HG03280 (cell line): ENCODE measurements around the gene FBXW11.
"Not testable (repeated sequence)": the region's sequence is repeated elsewhere in the genome, so short reads cannot be mapped to it uniquely, and the experiment has no call there.

Source experiments
- ATAC-seq: cut with Tn5 transposase; IDR thresholded peaks from one replicate; pipeline ENCODE4 v1.9.1; 2021; ENCODE audit warnings: mild to moderate bottlenecking, moderate library complexity; ENCODE audit not compliant: unreplicated experiment

The FBXW11 gene

DNA sequence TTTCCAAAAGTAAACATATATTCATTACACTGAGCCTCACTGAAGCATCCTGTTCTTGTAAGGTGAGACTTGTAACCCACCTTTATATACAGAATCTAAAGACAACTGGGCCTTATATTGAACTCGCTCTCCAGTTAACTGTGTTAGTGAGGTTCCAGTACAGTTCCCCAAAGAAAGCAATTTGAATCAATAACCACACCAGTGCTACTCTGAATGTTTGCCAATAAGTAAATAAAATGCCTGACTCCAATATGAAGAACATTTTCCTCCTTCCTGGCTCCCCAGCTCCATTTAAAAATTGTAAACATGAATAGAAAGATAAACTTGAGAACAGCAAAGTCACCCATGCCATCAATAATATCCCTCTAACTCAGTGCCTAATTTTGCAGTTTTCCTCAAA is 50.1 kb downstream of the FBXW11 start:
- ATAC-seq: no peak

DNA sequence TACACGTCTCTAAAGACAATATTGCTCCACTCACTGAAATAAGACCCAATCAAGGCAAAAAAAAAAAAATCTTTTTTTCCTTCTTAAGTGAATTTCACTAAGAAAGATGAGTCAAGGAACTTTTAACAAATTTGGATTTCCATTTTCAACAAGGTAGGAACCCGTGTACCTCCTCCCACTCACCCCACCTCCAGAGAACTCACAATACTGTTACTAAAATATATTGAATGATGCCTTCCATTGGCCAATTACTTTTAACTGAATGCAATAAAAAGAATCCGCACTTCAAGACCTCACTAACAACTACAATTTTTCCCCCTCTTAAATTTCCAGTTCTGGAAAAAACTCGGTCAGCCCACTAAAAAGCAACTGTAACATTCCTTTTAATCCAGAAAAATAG is 50.7 kb downstream of the FBXW11 start:
- no peak for ATAC-seq

DNA sequence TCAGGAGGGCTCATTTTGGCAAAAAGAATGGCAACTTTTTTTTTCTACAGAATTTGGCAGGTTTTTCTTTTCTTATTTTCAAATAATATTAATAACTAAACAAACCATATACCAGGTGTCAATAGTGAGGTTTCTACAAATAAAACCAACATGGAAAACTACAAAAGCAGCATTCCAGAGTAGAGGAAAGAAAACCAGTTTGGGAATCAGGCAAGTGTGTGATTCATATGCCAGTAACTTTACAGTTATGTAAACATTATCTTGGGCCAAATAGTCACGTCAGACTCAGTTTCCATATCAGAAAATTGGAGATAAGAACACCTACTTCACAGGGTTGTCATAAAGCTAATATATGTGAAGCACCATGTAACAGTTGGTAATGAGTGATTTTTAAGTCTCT is 51.7 kb downstream of the FBXW11 start:
- no peak for ATAC-seq

DNA sequence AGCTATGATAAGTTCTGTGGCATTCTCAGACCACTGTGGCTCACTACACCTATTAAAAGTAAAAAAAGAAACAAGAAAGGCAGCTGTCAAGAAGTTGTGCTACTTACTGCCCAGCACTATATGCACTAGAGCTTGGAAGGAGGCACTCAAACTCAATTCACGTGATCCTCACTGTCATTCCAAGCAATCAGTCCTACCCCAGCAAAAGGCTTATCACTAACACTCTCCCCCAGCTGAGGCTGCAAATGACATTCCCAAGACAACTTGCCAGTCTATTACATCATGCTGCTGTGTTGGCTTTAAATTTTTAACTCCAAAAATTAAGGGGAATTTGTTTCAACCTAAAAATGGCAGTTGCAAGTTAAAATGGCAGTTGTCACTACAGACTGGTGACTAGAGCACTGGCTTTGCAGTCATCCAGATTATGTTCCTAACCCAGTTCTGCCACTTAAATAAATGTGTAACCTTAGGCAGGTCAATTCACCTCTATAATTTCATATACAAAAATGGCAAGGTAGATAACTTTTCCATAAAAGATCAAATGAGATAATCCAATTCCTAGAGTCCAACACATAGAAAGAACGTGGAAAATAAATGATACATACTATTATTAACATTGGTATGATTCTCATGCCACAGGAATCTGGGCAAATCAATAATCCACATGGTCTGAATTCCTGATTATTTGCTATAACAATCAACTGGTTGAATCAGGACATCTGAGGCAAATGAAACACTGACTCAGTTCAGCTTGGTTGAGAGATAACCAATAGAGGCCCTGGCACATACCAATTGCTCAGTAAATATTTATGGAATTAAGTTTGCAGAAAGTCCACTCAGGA is 52.4 kb downstream of the FBXW11 start:
- no peak for ATAC-seq

DNA sequence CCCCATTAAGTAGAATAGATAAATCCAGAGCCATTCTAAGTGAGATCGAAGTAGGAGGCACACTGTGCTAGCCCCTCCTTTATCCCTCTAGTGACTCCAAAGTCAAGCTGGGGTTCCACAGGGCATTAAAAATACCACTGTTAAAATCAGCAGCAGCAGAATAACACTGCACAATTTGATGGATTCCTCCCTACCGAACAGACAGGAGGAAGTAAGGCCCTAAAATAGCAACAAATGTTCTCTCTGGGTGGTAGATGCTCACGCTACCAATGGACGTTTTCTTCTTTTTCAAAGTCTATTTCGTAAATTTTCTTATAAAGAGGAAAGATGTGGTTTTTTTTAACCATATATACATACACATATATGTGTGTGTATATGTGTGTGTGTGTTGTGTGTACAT is 54.4 kb downstream of the FBXW11 start:
- no peak for ATAC-seq

DNA sequence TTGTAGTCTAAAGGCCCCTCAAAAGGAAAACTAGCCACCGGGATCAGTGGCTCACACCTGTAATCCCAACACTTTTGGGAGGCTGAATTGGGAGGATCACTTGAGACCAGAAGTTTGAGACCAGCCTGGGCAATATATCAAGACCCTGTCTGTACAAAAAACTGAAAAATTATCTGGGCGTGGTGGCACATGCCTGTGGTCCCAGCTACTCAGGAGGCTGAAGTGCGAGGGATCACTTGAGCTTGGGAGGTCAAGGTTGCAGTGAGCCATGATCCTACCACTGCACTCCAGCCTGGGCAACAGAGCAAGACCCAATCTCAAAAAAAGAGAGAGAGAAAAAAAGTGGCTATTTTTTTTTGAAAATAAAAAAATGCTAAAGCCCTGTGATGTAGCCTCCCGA is 55.2 kb downstream of the FBXW11 start:
- no peak for ATAC-seq

DNA sequence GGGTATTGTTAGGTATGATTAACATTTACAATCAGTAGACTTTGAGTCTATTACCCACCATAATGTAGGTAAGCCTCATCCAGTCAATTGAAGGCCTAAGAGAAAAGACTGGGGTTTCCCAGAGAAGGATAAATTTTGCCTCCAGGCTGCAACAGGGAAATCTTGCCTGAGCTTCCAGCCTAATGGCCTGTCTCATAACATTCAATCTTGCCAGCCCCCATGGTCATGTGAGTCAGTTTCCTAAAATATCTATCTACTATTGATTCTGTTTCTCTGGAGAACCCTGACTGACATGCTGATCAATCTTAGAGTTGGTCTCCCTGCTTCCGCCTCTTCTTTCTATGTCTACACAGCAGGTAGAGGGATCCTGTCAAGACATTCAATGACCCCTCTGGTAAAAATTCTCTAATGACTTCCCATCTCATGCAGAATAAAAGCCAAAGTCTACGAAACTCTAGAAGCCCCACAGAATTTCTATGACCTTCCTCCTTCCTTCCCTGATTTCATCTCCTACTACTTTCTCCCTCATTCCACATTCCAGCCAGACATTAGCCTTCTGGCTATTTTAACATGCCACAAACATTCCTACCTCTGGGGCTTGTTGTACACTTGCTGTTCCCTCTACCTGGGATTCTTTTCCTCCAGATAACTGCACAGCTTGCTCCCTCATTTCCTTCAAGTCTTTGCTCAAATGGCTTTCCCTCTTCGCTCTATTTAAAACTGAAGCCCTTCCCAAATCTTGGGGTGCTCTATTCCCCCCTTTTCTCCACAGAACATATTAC is 60.2 kb downstream of the FBXW11 start:
- ATAC-seq: no peak

DNA sequence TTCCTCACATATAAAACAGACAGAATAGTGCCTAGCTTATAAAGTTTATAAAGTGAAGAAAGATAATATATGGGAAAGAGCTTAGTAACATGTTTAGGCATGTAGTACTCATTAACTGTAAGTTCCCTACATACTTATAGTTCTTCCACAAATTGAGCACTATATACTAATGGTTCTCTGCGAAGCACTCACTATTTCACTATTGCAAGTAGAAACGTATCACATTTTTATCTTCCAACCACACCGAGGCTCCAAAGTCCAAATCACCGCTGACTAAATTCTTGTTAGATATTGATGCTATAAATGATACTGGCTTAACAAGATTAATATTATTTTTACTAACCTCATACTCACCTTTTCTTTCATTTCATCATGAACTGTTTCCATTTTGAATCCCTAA is 61.0 kb downstream of the FBXW11 start:
- no peak for ATAC-seq

DNA sequence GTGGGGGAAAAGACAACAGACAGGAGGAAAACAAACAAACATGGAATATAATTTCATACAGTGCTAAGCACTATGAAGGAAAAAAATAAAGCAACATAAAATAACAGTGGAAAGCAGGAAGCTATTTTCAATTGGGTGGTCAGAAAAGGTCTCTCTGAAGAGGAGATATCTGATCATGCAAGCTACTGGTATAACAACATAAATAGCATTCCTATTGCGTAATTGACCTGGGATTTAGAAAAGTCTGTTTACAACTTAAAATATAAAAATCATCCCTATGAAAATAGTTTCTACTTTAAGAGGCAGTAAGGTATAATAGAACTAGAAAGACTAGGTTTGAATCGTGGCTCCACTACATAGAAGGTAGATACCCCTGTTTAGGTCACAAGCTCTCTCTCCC is 61.4 kb downstream of the FBXW11 start:
- ATAC-seq: no peak

DNA sequence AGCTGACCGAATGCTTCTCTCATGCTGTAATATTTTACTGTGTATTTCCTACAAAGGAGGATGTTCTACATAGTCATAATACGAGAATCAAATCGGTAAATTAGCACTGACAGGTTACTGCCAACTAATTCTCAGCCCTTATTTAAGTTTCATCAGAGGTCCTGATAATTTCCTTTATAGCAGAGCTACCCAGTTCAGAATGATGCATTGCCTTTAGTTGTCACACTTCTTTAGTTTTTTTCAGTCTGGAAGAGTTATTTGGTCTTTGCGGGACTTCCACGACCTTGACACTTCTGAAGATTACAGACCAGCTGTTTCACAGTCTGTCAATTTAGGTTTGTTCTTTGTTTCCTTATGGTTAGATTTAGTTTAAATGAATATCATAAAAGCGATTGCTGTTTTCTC is 64.3 kb downstream of the FBXW11 start:
- not testable (repeated sequence) for ATAC-seq

DNA sequence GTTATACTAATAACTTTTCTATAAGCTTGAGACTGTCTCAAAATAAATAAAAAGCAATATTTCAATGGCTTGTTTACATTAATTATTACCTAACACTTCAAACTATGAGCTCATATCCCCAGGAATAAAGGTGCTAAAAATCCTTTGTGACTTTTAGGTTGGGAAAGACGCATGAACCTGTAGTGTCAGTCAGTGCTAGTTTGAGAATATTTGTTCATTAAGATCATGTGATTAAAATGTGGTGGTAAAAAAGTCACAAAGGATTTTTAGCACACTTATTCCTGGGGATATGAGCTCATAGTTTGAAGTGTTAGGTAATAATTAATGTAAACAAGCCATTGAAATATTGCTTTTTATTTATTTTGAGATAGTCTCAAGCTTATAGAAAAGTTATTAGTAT is 64.8 kb downstream of the FBXW11 start:
- ATAC-seq: not testable (repeated sequence)

DNA sequence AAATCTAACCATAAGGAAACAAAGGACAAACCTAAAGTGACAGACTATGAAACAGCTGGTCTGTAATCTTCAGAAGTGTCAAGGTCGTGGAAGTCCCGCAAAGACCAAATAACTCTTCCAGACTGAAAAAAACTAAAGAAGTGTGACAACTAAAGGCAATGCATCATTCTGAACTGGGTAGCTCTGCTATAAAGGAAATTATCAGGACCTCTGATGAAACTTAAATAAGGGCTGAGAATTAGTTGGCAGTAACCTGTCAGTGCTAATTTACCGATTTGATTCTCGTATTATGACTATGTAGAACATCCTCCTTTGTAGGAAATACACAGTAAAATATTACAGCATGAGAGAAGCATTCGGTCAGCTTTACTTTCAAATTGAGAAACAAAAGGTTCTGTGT is 65.2 kb downstream of the FBXW11 start:
- not testable (repeated sequence) for ATAC-seq

DNA sequence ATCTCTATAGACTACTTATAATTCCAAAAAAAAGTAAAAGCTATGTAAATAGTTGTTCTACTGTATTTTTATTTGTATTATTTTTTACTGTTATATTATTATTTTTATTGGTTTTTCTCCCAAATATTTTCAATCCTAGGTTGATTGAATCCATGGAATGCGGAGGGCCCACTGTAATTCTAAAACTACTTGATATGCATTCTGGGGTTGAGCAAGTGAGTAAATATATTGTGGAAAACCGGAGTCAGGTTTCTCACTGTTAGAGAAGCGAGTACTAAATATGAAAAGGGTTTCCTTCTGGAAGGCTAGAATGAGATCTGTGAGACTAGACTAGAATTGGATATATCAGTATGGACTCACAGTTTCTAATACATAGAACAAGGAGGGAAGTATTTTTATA is 66.5 kb downstream of the FBXW11 start:
- ATAC-seq: no peak

DNA sequence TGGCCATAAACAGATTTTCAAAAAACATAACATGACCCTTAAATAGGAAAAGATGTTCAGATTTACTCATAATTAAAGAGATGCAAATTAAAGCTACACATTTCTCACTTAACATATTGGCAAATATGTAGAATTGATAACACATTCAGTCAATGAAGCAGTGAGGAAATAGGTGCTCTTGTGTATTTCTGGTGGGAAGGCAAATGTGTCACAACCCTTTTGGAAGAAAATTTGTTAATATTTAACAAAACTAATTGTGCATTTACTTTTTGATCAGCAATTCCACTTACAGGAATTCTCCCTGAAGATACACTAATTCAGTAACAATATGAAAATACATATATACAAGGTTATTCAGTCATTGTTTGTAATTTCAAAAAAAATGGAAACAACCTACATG is 68.1 kb downstream of the FBXW11 start:
- no peak for ATAC-seq

DNA sequence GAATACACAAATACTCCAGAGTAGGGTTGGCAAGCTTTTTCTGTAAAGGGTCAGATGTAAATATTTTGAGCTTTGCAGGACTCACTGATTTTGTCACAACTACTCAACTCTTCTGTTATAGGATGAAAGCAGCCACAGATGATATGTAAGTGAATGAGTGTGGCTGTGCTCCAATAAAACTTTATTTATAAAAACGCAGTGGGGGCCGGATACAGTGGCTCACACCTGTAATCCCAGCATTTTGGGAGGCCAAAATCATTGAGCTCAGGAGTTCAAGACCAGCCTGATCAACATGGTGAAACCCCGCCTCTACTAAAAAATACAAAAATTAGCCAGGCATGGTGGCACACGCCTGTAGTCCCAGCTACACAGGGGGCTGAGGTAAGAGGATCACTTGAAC is 69.1 kb downstream of the FBXW11 start:
- ATAC-seq: no peak

DNA sequence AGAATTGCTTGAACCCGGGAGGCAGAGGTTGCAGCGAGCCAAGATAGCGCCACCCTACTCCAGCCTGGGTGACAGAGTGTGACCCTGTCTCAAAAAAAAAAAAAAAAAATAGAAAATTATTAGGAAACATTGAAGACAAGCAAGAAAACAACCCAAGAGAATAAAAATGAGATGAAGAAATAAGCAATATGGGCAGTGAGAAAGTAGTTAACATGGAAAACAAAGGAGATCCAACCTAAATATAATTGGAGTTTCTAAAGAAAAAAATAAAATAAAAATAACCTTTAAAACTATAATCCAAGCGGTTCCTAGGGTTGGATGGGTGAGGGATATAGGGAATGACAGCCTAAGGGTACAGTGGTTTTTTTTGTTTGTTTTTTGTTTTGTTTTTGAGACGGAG is 71.9 kb downstream of the FBXW11 start:
- ATAC-seq: no peak

DNA sequence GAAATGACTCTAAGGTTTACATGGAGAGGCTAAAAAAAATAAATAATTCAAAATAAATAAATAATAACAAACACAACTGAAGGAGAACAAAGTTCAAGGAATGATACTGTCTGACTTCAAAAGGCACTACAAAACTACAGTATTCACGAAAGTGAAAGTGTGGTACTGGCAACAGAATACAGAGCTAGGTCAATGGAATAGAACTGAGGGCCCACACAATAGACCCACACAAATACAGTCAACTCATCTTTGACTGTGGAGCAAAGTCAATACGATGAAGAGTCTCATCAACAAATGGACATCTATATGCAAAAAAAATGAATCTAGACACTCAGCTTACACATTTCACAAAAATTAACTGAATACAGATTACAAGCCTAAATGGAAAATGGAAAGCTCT is 75.3 kb downstream of the FBXW11 start:
- ATAC-seq: no peak

DNA sequence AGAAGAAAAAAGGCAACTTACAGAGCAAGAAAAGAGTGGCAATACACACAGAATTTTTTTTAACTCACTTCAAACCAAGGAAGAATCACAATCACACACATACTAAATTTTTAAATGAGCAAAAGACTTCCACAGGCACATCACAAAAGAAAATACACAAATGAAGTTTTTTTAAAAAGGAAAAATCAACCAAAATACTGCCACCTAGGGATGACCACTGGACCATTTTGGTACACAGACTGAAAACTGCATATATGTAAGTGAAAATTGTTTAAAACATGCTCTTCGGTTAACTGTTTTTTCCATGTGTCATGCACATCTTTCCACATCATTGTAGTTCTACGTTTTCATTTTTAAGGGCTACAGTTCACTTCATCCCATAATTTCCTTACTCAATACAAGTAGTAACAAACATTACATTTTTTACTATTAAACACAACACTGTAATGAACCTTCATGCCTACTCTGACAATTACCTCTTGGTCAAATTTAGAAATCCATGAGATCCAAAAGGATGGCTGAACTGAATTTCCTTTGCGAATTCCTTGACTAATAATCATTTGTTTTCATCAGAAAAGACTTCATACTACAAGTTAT is 79.0 kb downstream of the FBXW11 start:
- no peak for ATAC-seq

DNA sequence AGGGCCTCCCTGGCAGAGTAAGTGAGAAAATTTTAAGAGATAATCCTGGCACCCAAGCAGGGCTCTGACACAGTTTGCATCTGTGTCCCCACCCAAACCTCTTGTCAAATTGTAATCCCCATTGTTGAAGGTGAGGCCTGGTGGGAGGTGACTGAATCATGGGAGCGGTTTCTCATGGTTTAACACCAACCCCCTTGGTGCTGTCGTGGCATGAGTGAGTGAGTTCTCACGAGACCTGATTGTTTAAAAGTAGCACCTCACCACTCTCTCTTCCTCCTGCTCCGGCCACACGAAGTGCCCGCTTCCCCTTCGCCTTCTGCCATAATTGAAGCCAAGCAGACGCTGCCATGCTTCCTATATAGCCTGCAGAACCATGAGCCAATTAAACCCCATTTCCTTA is 80.1 kb downstream of the FBXW11 start:
- peak; percentile 54 for ATAC-seq

DNA sequence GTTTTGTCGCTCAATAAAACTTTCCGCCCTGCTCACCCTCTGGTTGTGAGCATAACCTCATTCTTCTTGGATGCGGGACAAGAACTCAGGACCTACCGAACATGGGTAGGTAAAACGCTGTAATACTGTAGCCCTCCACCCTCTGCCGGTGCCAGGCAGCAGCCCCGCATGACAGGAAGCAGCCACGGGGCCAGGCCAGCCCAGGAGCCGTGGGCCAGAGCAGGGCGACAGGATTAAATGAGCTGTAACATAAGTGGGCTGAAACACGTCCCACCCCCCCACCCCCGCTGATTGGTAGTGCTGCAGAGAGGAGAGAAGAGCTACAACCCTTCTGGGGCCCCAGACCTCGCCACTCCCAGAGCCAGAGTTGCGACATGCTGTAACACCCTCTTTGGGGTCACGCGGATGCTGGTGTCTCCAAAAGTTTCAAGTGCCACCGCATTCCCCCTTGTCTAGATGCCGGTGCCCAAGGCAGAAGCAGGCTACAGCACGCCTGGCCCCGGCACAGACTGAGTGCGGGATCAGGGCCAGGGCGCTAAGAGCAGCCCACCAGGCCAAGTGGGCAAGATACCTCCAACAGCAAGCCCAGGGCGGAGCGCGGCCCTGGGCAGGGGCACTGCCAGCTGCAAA is 81.8 kb downstream of the FBXW11 start:
- no peak for ATAC-seq

DNA sequence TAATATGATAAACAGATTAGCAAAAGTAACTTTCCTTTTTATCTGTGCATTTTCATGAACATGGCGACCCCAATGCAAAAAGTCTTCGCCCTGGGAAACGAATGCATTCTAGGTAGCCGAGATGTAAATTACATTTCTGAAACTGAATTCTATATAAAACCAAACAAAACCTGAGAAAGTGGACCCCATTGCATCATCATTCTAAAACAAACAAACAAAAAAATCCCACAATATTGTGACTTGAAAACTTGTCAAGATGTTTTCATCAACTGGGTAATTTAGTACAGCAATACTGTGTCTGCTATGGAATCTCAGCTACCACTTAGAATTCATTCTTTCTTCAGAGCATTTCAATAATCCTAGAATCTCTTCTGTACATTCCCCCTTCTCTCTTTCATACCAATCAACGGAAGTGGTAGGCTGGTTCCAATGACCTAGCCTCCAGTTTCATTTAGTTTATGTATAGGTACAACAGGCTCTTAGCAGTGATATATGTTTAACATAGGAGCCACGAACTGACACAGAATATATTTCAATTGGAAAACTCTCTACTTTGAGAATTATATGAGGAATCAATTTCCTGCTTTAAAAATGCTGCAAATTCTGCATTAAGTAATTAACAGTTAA is 85.6 kb downstream of the FBXW11 start:
- ATAC-seq: no peak
